Measurements from ENCODE around the gene ITGBL1.

- TF ChIP-seq, protein P1, sequence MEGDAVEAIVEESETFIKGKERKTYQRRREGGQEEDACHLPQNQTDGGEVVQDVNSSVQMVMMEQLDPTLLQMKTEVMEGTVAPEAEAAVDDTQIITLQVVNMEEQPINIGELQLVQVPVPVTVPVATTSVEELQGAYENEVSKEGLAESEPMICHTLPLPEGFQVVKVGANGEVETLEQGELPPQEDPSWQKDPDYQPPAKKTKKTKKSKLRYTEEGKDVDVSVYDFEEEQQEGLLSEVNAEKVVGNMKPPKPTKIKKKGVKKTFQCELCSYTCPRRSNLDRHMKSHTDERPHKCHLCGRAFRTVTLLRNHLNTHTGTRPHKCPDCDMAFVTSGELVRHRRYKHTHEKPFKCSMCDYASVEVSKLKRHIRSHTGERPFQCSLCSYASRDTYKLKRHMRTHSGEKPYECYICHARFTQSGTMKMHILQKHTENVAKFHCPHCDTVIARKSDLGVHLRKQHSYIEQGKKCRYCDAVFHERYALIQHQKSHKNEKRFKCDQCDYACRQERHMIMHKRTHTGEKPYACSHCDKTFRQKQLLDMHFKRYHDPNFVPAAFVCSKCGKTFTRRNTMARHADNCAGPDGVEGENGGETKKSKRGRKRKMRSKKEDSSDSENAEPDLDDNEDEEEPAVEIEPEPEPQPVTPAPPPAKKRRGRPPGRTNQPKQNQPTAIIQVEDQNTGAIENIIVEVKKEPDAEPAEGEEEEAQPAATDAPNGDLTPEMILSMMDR (IDR thresholded peaks at IDR 0.05; ENCODE audit: insufficient read depth, low read length, poor library complexity, severe bottlenecking): no peak
- TF ChIP-seq EZH2phosphoT487 (conservative IDR thresholded peaks at IDR 0.05; ENCODE audit: low read length): no peak
These were observed 36.1 kb upstream of the ITGBL1 start, which contains the start of gene NALCN for GRCh38 chr13:101416181-101417042.
